K562 (cell line): ENCODE measurements around the gene PROK1. TPM values are rescaled to one million over a fixed set of nuclear protein-coding genes. Genes with fewer than 3 reads are reported as not detected.
A peak's percentile ranks its signal among the peaks of the same experiment; 100 is the strongest.

Experiments
- CEBPG ChIP-seq, 3 experiments: fragments of 200-800 bp in 1 of 3; sonication (Bioruptor generic) in 1 of 3; sonication (generic) in 1 of 3; formaldehyde crosslinking in 1 of 3; IDR thresholded peaks in 2 of 3; conservative IDR thresholded peaks in 1 of 3; 2 replicates each; pipeline versions ENCODE4 v1.6.1 to v1.8.0; 2016 to 2022; ENCODE audit warnings: missing compliant biosample characterization in 2 of 3, missing genetic modification characterization in 2 of 3, mild to moderate bottlenecking in 1 of 3, missing genetic modification reagents in 1 of 3
- FOXA3 ChIP-seq, 2 experiments: fragments of 450-650 bp in 1 of 2; sonication (generic) in 1 of 2; formaldehyde crosslinking; IDR thresholded peaks in 1 of 2; conservative IDR thresholded peaks in 1 of 2; 2 replicates each; pipeline versions ENCODE4 v1.4.0 to v1.8.0; 2020 to 2022; ENCODE audit warnings: mild to moderate bottlenecking in 2 of 2, missing genetic modification reagents in 1 of 2
- MBD2 ChIP-seq: sonication (generic); IDR thresholded peaks from 2 replicates; pipeline ENCODE4 v1.6.1; 2016; ENCODE audit warnings: low read depth, borderline replicate concordance
- MGA ChIP-seq: fragments of 450-650 bp; IDR thresholded peaks from 2 replicates; pipeline ENCODE4 v1.6.1; 2016; ENCODE audit warnings: mild to moderate bottlenecking, moderate library complexity
- RAD21 ChIP-seq, 2 experiments: fragments of 250-450 bp in 1 of 2; fragments of 450-650 bp in 1 of 2; sonication (Bioruptor Pico) in 1 of 2; formaldehyde crosslinking in 1 of 2; IDR thresholded peaks in 1 of 2; conservative IDR thresholded peaks in 1 of 2; 2 replicates each; pipeline versions ENCODE4 v1.4.0 to v1.8.0; 2020 to 2022; ENCODE audit warnings: mild to moderate bottlenecking in 2 of 2, moderate library complexity in 1 of 2
- SMARCC2 ChIP-seq: fragments of 450-650 bp; IDR thresholded peaks from 2 replicates; pipeline ENCODE4 v1.6.1; 2017; ENCODE audit warnings: antibody characterized with exemption, moderate library complexity, mild to moderate bottlenecking, low read depth
- SREBF2 ChIP-seq: sonication (generic); formaldehyde crosslinking; IDR thresholded peaks from 2 replicates; pipeline ENCODE4 v1.4.0; 2020; ENCODE audit warnings: mild to moderate bottlenecking, missing genetic modification reagents
- VEZF1 ChIP-seq: fragments of 200-800 bp; sonication (Bioruptor generic); IDR thresholded peaks from 2 replicates; pipeline ENCODE4 v1.6.1; 2017; ENCODE audit warnings: missing genetic modification characterization, missing compliant biosample characterization
- ZBTB49 ChIP-seq: sonication (generic); formaldehyde crosslinking; IDR thresholded peaks from 2 replicates; pipeline ENCODE4 v1.8.0; 2022; ENCODE audit warnings: missing genetic modification reagents, mild to moderate bottlenecking, borderline replicate concordance
- ZFX ChIP-seq: sonication (generic); formaldehyde crosslinking; IDR thresholded peaks from 2 replicates; pipeline ENCODE4 v1.8.0; 2022; ENCODE audit warnings: mild to moderate bottlenecking, missing genetic modification reagents, moderate library complexity
- ZNF41 ChIP-seq: fragments of 250-450 bp; sonication (Bioruptor Pico); conservative IDR thresholded peaks from 2 replicates; pipeline ENCODE4 v1.4.0; 2020; ENCODE audit warnings: mild to moderate bottlenecking
- polyA plus RNA-seq, 8 experiments: library from polyadenylated mRNA; depleted of rRNA in 4 of 8; stranded (reverse) in 5 of 8; unstranded in 3 of 8; fragments of >200 nt; fragmentation: Nextera tagmentation in 2 of 8; fragmentation: Illumina TruSeq in 1 of 8; extraction: Ambion mirVana in 2 of 8; extraction: Trizol in 1 of 8; gene quantifications; 2 replicates each; pipeline versions ENCODE4 v1.2.1 to v1.2.3, GENCODE V29; 2011 to 2014; ENCODE audit warnings: inconsistent platforms in 1 of 8, missing spikeins in 1 of 8
- total RNA-seq, 7 experiments: library from RNA; depleted of rRNA in 6 of 7; stranded (reverse); fragments of >200 nt in 6 of 7; fragmentation: Illumina TruSeq in 2 of 7; extraction: Trizol in 2 of 7; gene quantifications; 2 replicates each; pipeline versions ENCODE4 v1.2.1 to v1.2.3, GENCODE V29; 2011 to 2021; ENCODE audit warnings: low replicate concordance in 1 of 7

Gene PROK1
- total and polyA plus RNA-seq, 9 of the 15 experiments (the other 6 are each of a cell fraction or from before 2014, with no cell fraction given): 0.15 TPM; not detected in 8

- TF ChIP-seq SREBF2 (CRISPR knock-in tag): no peak
- no peak for TF ChIP-seq ZFX
- no peak for TF ChIP-seq ZNF41 (CRISPR knock-in tag)
- TF ChIP-seq CEBPG (CRISPR knock-in tag; IDR thresholded peaks at IDR 0.05): peak; percentile 88
- TF ChIP-seq CEBPG (tag; conservative IDR thresholded peaks at IDR 0.05 in 1 of 2, IDR thresholded peaks at IDR 0.05 in 1 of 2): peak; percentile 90 to 98
- TF ChIP-seq RAD21 (CRISPR knock-in tag; conservative IDR thresholded peaks at IDR 0.05 in 1 of 2, IDR thresholded peaks at IDR 0.05 in 1 of 2): peak; percentile 45 to 62; a peak in 3 of 4 replicates
- no peak for TF ChIP-seq MBD2
- no peak for TF ChIP-seq MGA
- TF ChIP-seq SMARCC2: no peak
- peak; percentile 76 for TF ChIP-seq VEZF1 (CRISPR knock-in tag)
- no peak for TF ChIP-seq FOXA3 (CRISPR knock-in tag; conservative IDR thresholded peaks at IDR 0.05 in 1 of 2, IDR thresholded peaks at IDR 0.05 in 1 of 2)
- no peak for TF ChIP-seq ZBTB49 (CRISPR knock-in tag)
These were observed 17.1 kb upstream of the PROK1 start (continued) for GRCh38 chr1:110433803-110434202.
